Activated naive CD4-positive, alpha-beta T cell treated with anti-CD3 and anti-CD28 coated beads, Interleukin-2, amount 10 ng/mL, durations not matched to agents 7 days and 5 days (primary cell): ENCODE results near the gene PTRH1.
"Not testable (repeated sequence)": the region's sequence is repeated elsewhere in the genome, so short reads cannot be mapped to it uniquely, and the experiment has no call there.

Source experiments
- CTCF ChIA-PET: fragments of 350-600 bp; sonication (Branson Sonifier 250); formaldehyde crosslinking; loops from one replicate; lab custom pipeline; 2021; ENCODE audit warnings: antibody characterized with exemption; lab: Charles Lee
- DNase-seq: peaks from one replicate; pipeline ENCODE4 v3.0.0-alpha.2; 2020
- H3K27ac Mint-ChIP-seq: one replicate; pipeline ENCODE4 v1.8.0; 2021; ENCODE audit warnings: mild to moderate bottlenecking, moderate library complexity, mixed read lengths
- H3K27me3 Mint-ChIP-seq: one replicate; pipeline ENCODE4 v1.8.0; 2021; ENCODE audit warnings: mild to moderate bottlenecking, mixed read lengths
- H3K36me3 Mint-ChIP-seq: one replicate; pipeline ENCODE4 v1.8.0; 2021; ENCODE audit warnings: mixed read lengths
- H3K4me1 Mint-ChIP-seq: one replicate; pipeline ENCODE4 v1.8.0; 2021; ENCODE audit warnings: mixed read lengths
- H3K4me3 Mint-ChIP-seq: one replicate; pipeline ENCODE4 v1.8.0; 2021; ENCODE audit warnings: mild to moderate bottlenecking, moderate library complexity, mixed read lengths
- H3K9me3 Mint-ChIP-seq: one replicate; pipeline ENCODE4 v1.8.0; 2021; ENCODE audit warnings: mixed read lengths

PTRH1 gene, protein sequence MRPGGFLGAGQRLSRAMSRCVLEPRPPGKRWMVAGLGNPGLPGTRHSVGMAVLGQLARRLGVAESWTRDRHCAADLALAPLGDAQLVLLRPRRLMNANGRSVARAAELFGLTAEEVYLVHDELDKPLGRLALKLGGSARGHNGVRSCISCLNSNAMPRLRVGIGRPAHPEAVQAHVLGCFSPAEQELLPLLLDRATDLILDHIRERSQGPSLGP

DNA sequence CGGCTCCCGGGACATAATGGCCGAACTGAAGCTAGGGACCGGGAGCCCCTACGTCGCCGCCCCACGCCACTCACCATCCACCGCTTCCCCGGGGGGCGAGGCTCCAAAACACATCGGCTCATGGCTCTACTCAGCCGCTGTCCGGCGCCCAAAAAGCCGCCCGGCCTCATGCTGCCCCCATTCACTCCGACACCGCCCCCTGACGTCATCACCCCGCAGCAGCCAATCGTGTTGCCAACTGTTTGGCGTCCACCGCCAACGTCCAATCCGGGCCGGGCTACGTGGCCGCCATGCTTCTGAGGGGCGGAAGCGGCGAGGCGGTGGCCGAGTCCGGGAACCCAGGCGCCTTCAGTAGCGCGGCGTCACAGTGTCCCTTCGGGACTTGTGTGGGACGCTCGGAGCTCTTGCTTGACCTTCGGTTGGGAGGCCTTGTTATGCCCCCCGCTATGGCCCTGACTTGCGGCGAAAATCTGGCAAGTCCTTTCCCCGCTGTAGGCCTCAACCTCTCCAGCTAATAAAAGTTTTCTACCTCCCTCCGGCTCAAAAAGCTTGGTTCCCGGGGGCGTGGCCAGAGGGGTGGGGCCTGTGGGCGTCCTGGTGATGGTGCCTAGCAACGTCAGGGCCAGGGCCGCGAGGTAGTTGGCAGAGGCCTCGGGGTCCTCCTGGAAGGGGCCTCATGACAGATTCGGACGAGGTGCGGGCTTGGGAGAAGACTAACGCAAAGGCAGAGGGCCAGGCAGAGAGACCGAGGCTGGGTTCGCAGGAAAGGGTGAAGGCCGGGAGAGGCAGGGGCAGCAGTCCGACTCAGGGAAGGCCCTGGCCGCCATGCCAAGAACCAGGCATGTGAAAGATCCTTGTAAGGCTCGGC lies at the start of gene PTRH1, which contains the start of gene TTC16:
Gene PTRH1 (minus strand): TSS at position 194 of the 868 bp plus-strand sequence. CDS start 24 bp downstream, at position 170.
Gene TTC16 (plus strand): TSS at position 610 of the 868 bp plus-strand sequence. CDS start 67 bp downstream, at position 677.
- Mint-ChIP-seq H3K9me3 (no peaks in the 10 kb centered on the region), H3K36me3 (no peaks in the 10 kb centered on the region), H3K27ac (peak within 1 kb of the TSS; percentile 94), H3K4me1 (peaks cover 41% of the 10 kb centered on the region), H3K27me3 (peaks cover 13% of the 10 kb centered on the region), H3K4me3 (peak within 1 kb of the TSS; percentile 100)
- DNase-seq = peak; percentile 99
- CTCF ChIA-PET = interaction anchor here (0.6 to 3.0 kb wide), 4 partner anchors 19 to 127 kb away, joined by 3 to 9 read pairs (median 4); partner anchors contain the start of gene TOR2A

DNA sequence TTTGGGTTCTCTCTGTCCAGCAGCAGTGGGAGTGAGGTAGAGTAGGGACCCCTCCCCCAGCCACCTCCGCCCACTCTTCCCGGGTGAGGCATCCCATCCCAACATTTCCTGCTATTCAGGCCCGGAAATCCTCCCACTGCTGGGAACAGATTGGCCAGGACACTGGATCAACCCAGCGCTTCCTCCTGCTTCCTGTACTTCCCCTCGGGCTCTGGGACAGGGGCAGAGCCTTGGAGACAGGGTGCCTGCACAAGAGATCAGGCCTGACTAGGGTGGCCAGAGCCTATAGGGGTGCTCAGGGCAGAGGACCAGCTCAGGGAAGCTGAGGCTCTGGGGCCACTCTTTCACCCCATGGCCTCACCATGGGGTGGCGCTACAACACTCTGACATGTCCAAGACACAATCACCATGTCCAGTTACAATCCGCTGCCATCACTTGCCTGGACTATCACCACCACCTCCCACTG lies 48.5 kb upstream of the PTRH1 start:
- Mint-ChIP-seq H3K27me3 (no peaks in the 10 kb centered on the region), H3K9me3 (no peaks in the 10 kb centered on the region), H3K36me3 (peaks cover 64% of the 10 kb centered on the region), H3K27ac (peak overlapping the region; percentile 73), H3K4me1 (peaks cover 58% of the 10 kb centered on the region), H3K4me3 (no peak overlapping the region)
- CTCF ChIA-PET = interaction anchor here (0.6 to 1.7 kb wide), 10 partner anchors 10 to 916 kb away, joined by 3 to 8 read pairs (median 4); partner anchors contain the start of gene TOR2A
- no peak for DNase-seq

- Mint-ChIP-seq H3K4me1 (peaks cover 41% of the 10 kb centered on the region), H3K27me3 (no peaks in the 10 kb centered on the region), H3K27ac (peak overlapping the region; percentile 42), H3K36me3 (peaks cover 61% of the 10 kb centered on the region), H3K4me3 (no peak overlapping the region), H3K9me3 (no peaks in the 10 kb centered on the region)
- CTCF ChIA-PET = no interaction called here
- no peak for DNase-seq
Measured at GRCh38 chr9:127762111-127762676, 46.7 kb upstream of the PTRH1 start.

DNA sequence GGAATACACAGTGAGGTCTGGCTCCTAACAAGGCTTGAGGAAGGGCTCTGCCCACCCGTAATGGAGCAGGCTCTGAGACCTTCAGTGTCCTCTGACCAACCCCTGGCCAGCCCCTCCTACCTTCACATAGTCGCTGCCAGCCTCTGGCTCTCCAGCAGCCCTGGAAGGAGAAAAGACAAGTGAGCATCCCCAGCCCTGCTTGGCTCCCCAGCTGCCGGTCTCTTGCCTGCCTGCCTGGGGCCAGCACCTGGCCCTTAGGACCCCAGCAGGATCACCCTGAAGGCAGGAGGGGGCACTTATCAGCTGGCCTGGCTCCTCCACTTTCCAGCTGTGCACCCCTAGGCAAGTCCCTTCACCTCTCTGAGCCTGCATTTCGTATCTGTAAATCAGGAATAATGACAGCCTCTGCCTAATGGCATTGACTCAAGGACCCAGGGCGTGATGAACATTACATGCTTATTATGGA lies 46.1 kb upstream of the PTRH1 start:
- Mint-ChIP-seq H3K36me3 (peaks cover 56% of the 10 kb centered on the region), H3K4me3 (no peak overlapping the region), H3K27me3 (no peaks in the 10 kb centered on the region), H3K4me1 (peaks cover 34% of the 10 kb centered on the region), H3K27ac (peak overlapping the region; percentile 33), H3K9me3 (no peaks in the 10 kb centered on the region)
- DNase-seq = no peak
- CTCF ChIA-PET = interaction anchor here (1.0 kb wide), 1 partner anchor 23 kb away, joined by 3 read pairs; no protein-coding TSS in a partner anchor

GRCh38 chr9:127761061-127761460 lies 45.6 kb upstream of the PTRH1 start:
- no peak overlapping the region for H3K27ac Mint-ChIP-seq
- no peaks in the 10 kb centered on the region for H3K27me3 Mint-ChIP-seq
- peaks cover 29% of the 10 kb centered on the region for H3K4me1 Mint-ChIP-seq
- CTCF ChIA-PET = interaction anchor here (1.0 kb wide), 1 partner anchor 24 kb away, joined by 3 read pairs; no protein-coding TSS in a partner anchor
- H3K36me3 Mint-ChIP-seq = peaks cover 52% of the 10 kb centered on the region
- no peaks in the 10 kb centered on the region for H3K9me3 Mint-ChIP-seq
- no peak for DNase-seq
- no peak overlapping the region for H3K4me3 Mint-ChIP-seq

- no peaks in the 10 kb centered on the region for H3K9me3 Mint-ChIP-seq
- H3K27ac Mint-ChIP-seq = peak overlapping the region; percentile 20
- no peak for DNase-seq
- H3K36me3 Mint-ChIP-seq = peaks cover 35% of the 10 kb centered on the region
- no peak overlapping the region for H3K4me3 Mint-ChIP-seq
- no peaks in the 10 kb centered on the region for H3K27me3 Mint-ChIP-seq
- CTCF ChIA-PET = interaction anchor here (1.0 kb wide), 1 partner anchor 12 kb away, joined by 3 read pairs; no protein-coding TSS in a partner anchor
- H3K4me1 Mint-ChIP-seq = peaks cover 14% of the 10 kb centered on the region
Measured at GRCh38 chr9:127758843-127759242, 43.4 kb upstream of the PTRH1 start.

DNA sequence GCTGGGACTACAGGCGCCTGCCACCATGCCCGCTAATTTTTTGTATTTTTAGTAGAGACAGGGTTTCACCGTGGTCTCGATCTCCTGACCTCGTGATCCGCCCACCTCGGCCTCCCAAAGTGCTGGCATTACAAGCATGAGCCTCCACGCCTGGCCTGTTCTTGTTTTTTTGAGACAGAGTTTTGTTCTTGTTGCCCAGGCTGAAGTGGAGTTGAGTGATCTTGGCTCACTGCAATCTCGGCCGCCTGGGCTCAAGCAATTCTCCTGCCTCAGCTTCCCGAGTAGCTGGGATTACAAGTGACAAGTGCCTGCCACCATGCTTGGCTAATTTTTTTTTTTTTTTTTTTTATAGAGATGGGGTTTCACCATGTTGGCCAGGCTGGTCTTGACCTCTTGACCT lies 41.3 kb upstream of the PTRH1 start:
- H3K36me3 Mint-ChIP-seq = peaks cover 19% of the 10 kb centered on the region
- H3K9me3 Mint-ChIP-seq, DNase-seq, H3K4me1 Mint-ChIP-seq, H3K27me3 Mint-ChIP-seq, H3K27ac Mint-ChIP-seq, H3K4me3 Mint-ChIP-seq: not testable (repeated sequence)
- CTCF ChIA-PET = interaction anchor here (0.6 to 2.1 kb wide), 3 partner anchors 22 to 113 kb away, joined by 3 to 8 read pairs (median 7); no protein-coding TSS in a partner anchor

DNA sequence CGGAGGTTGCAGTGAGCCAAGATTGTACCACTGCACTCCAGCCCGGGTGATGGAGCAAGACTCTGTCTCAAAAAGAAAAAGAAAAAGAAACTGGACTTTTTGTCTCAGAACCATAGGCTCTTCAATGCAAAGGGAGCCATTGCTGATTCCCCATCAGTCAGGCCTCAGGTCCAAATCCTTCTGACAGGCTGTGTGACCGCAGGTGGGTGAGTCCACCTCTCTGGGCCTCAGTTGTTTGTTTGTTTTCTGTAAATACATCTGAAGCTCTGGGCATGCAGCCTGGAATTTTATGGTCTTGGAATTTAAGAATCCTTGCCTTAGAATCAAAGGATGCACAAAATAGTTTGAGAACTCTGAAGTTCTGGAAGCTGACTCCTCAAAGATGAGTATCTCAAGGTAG lies 40.8 kb upstream of the PTRH1 start:
- H3K27me3 Mint-ChIP-seq = no peaks in the 10 kb centered on the region
- no peak overlapping the region for H3K4me3 Mint-ChIP-seq
- no peaks in the 10 kb centered on the region for H3K9me3 Mint-ChIP-seq
- DNase-seq = no peak
- no peak overlapping the region for H3K27ac Mint-ChIP-seq
- CTCF ChIA-PET = interaction anchor here (0.6 to 2.1 kb wide), 3 partner anchors 21 to 114 kb away, joined by 3 to 8 read pairs (median 7); no protein-coding TSS in a partner anchor
- H3K4me1 Mint-ChIP-seq = no peaks in the 10 kb centered on the region
- H3K36me3 Mint-ChIP-seq = peaks cover 24% of the 10 kb centered on the region

- Mint-ChIP-seq H3K4me3 (no peak overlapping the region), H3K27ac (no peak overlapping the region), H3K4me1 (no peaks in the 10 kb centered on the region), H3K9me3 (no peaks in the 10 kb centered on the region), H3K36me3 (peaks cover 27% of the 10 kb centered on the region), H3K27me3 (no peaks in the 10 kb centered on the region)
- CTCF ChIA-PET = no interaction called here
- no peak for DNase-seq
Measured at GRCh38 chr9:127755061-127756060, 39.9 kb upstream of the PTRH1 start.

DNA sequence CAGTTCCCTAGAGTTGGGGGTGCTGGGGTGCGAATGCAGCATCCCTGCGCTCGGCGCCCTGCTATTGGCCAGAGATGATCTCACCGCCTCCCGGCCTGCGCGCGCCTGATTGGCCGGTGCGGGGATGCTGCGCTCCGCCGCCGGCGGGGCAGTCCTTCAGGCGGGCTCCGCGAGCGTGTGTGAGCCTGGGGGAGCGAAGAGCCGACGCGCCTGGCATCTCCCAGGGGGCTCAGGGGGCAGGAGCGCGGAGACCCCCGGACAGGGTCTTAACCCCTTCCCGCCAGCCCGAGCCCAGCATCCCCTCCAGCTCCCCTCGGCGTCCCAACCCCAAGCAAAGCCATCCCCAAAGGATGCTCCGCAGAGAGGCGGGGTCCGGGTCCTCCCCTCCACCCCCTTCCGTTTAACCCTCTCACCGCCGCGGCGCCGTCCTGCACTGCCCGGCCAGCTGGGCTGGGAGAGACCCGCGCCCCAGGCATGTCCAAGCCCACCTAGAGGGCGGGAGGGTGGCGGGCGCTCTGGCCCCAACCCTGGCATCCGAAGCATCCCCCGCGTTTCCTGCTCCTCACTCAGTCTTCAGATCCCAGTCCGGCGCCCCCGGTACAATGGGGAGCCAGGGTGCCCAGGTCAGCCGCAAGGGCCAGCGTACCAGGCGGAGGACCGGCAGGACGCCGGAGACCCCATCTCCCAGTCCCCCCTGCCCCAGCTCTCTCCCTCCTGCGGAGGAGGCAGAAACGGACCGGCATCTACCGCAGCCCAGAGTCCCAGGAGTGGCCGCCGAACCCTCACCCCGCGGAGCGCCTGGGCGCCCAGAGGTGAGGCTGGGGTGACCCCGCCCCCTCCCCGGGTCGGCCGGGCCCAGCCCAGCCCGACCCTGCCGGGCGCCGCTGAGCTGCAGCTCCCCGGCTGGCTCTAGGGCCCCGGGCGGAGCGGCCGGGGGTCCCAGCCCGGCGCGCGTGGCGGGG lies 38.9 kb upstream of the PTRH1 start:
- no peaks in the 10 kb centered on the region for H3K9me3 Mint-ChIP-seq
- CTCF ChIA-PET = no interaction called here
- H3K4me3 Mint-ChIP-seq = no peak overlapping the region
- H3K27ac Mint-ChIP-seq = no peak overlapping the region
- H3K27me3 Mint-ChIP-seq = no peaks in the 10 kb centered on the region
- peaks cover 29% of the 10 kb centered on the region for H3K36me3 Mint-ChIP-seq
- H3K4me1 Mint-ChIP-seq = no peaks in the 10 kb centered on the region
- DNase-seq = no peak

GRCh38 chr9:127753622-127754021 lies 38.2 kb upstream of the PTRH1 start:
- DNase-seq = no peak
- H3K27ac Mint-ChIP-seq = no peak overlapping the region
- CTCF ChIA-PET = no interaction called here

DNA sequence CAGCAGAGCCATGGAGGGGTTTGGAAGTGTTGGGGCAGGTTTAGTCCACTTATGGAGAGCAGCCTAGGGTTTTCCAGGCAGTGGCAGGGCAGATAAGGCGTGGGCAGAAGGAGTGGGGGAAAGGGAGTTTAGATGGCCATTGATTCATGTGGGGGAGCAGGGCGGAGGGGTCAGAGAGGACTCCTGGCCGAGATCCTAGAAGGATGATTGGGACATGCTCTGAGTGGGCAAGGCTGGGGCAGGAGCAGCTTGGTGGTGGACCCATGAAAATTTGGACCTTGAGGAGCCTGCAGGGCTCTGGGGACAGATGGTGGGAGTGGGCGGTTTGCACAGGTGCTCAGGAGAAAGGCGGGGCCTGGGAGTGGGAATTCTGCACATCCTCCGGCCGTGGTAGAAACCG lies 37.7 kb upstream of the PTRH1 start:
- H3K36me3 Mint-ChIP-seq = peaks cover 32% of the 10 kb centered on the region
- no peak overlapping the region for H3K4me3 Mint-ChIP-seq
- H3K27ac Mint-ChIP-seq = no peak overlapping the region
- no peaks in the 10 kb centered on the region for H3K27me3 Mint-ChIP-seq
- H3K4me1 Mint-ChIP-seq = no peaks in the 10 kb centered on the region
- H3K9me3 Mint-ChIP-seq = no peaks in the 10 kb centered on the region
- CTCF ChIA-PET = no interaction called here
- DNase-seq = no peak

More at GRCh38 chr9:127753622-127754021, 38.2 kb upstream of the PTRH1 start:
- H3K9me3 Mint-ChIP-seq = no peaks in the 10 kb centered on the region
- peaks cover 30% of the 10 kb centered on the region for H3K36me3 Mint-ChIP-seq
- no peak overlapping the region for H3K4me3 Mint-ChIP-seq
- no peaks in the 10 kb centered on the region for H3K27me3 Mint-ChIP-seq
- no peaks in the 10 kb centered on the region for H3K4me1 Mint-ChIP-seq
